Heart left ventricle (tissue), 13 donors: ENCODE results near the gene ZNF408.

Source experiments
- POLR2A ChIP-seq, 2 donors: fragments of 450-650 bp; IDR thresholded peaks; one replicate each; pipeline ENCODE4 v1.6.1; 2017; ENCODE audit warnings: antibody characterized with exemption in 2 of 2, mild to moderate bottlenecking in 2 of 2, moderate library complexity in 2 of 2
- TF ChIP-seq, protein P1 (sequence below), 12 donors: fragments of 200-600 bp; sonication (generic) in 4 of 12; IDR thresholded peaks; one replicate each; pipeline versions ENCODE4 v1.5.0 to v1.8.0; 2018 to 2022; ENCODE audit warnings: antibody characterized with exemption in 12 of 12, mild to moderate bottlenecking in 5 of 12
- donor health status: ischemic (EF 13 %, LVEDD 7.1; RV severe dilation, severe dysfunction).
- donor health status: DM: no; HTN: yes; CAD: no.
- donor health status: DM: no; HTN: no; CAD: no.
- donor health status: ischemic (EF 25% LVEDD 6.9; RV normal size, moderate dysfunction).
- donor health status: ischemic (EF 25% LVEDD 5.7; RV mildly dilated, moderate dysfunction).
- donor health status: ischemic (EF 35%, LVEDD 5.7; RV mildly dilated, moderate dysfunction).
- donor health status: nonischemic (EF 11% LVEDD 7.7; RV severe dilation, severe dysfunction).
- donor health status: DM: yes; HTN: yes; CAD: no.
- donor health status: PGD.
- donor health status: ischemic (EF 29% LVEDD 5.4; RV normal size, mild dysfunction).
- donor health status: nonischemic (EF 23%, LVEDD 6.1; RV moderate dilation, normal function).

GRCh38 chr11:46693597-46694012, 7.2 kb upstream of the ZNF408 start:
- TF ChIP-seq, protein P1, sequence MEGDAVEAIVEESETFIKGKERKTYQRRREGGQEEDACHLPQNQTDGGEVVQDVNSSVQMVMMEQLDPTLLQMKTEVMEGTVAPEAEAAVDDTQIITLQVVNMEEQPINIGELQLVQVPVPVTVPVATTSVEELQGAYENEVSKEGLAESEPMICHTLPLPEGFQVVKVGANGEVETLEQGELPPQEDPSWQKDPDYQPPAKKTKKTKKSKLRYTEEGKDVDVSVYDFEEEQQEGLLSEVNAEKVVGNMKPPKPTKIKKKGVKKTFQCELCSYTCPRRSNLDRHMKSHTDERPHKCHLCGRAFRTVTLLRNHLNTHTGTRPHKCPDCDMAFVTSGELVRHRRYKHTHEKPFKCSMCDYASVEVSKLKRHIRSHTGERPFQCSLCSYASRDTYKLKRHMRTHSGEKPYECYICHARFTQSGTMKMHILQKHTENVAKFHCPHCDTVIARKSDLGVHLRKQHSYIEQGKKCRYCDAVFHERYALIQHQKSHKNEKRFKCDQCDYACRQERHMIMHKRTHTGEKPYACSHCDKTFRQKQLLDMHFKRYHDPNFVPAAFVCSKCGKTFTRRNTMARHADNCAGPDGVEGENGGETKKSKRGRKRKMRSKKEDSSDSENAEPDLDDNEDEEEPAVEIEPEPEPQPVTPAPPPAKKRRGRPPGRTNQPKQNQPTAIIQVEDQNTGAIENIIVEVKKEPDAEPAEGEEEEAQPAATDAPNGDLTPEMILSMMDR (IDR thresholded peaks at IDR 0.05), result no peak
- TF ChIP-seq POLR2A (IDR thresholded peaks at IDR 0.05), result no peak
